GM21515 (cell line): Measurements from ENCODE around the gene CENPX.

ENCODE experiments used
- ATAC-seq: cut with Tn5 transposase; IDR thresholded peaks from one replicate; pipeline ENCODE4 v1.9.1; 2021; ENCODE audit not compliant: unreplicated experiment

The CENPX gene

GRCh38 chr17:81999976-82000802, 22.5 kb downstream of the CENPX start:
- ATAC-seq = no peak

GRCh38 chr17:81999587-81999975, 23.1 kb downstream of the CENPX start:
- no peak for ATAC-seq

DNA sequence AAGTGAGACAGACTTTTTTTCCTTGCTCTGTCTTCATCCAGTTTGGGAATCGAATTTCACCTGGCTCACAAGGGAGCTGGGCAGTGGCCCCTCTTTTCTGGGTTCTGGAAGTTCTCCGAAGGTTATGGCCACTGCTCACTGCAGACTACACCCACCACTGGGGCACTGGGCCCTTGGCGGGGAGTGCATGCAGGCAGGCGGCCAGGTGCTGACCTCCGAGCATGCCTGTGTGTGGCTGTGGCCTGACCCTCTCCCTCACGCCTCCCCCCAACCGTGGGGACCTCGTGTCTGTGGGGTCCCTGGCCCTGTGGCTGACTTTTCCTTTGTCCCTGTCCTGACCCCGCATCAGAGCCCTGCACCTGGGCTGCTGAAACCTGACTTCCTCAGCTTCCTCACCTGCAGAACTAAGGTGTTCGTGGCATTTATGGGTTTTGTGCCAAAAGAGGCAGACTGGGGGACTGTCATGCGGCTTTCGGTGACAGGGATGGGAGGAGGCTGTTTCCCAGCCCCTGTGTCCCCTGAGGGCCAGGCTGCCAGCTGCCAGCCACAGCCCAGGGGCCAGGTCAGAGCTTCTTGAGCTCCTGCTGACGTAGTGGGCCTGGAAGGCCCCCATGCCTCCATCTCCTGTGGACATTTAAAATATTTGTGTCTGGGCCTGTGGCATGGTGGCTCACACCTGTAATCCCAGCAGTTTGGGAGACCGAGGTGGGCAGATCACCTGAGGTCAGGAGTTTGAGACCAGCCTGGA, 23.8 kb downstream of the CENPX start:
- no peak for ATAC-seq

DNA sequence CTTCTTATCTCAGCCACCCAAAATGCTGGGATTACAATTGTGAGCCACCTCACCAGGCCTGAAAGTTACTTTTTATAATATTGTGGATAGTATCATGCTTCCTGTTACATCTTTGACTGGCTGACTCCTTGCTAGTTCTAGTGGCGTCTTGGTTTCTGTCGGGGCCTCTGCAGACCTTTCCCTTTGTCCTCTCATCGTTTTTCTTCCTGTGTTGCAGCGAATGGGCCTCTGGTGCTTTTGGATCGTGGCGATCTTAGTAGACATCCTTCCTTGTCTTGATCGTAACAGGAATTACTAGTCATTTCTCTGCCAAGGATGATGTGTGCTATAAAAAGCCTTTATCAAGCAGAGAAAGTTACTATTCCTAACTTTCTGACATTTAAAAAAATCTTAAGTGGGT, 24.5 kb downstream of the CENPX start:
- no peak for ATAC-seq

DNA sequence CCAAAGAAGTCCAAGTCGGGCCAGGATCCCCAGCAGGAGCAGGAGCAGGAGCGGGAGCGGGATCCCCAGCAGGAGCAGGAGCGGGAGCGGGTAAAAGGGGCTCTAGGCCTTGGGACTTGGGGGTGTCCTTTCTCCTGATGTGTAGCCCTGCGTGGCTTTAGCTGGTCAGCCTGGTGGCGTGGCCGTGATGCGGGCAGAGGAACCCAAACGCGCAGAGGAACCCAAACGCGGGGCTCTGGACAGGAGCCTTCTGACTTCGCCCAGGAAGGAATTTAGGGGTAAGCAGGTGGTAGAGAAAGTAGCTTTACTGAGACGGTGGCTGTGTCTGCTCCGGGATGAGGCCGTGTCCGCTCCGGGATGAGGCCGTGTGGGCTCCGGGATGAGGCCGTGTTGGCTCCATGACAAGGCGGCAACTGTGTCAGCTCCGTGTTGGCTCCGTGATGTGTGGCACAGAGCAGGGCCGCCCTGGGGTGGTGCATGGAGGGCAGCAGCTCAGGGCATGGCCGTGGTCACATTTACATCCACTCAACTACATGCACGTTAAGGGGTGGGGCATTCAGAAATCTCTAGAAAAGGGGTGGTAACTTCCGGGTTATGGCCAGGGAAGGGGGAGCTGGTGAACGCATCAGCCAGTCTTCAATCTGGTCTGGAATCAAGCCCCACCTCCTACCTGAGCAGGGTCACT, 25.8 kb downstream of the CENPX start:
- no peak for ATAC-seq

- ATAC-seq = no peak
These were observed 26.4 kb downstream of the CENPX start for GRCh38 chr17:81996232-81996756.

DNA sequence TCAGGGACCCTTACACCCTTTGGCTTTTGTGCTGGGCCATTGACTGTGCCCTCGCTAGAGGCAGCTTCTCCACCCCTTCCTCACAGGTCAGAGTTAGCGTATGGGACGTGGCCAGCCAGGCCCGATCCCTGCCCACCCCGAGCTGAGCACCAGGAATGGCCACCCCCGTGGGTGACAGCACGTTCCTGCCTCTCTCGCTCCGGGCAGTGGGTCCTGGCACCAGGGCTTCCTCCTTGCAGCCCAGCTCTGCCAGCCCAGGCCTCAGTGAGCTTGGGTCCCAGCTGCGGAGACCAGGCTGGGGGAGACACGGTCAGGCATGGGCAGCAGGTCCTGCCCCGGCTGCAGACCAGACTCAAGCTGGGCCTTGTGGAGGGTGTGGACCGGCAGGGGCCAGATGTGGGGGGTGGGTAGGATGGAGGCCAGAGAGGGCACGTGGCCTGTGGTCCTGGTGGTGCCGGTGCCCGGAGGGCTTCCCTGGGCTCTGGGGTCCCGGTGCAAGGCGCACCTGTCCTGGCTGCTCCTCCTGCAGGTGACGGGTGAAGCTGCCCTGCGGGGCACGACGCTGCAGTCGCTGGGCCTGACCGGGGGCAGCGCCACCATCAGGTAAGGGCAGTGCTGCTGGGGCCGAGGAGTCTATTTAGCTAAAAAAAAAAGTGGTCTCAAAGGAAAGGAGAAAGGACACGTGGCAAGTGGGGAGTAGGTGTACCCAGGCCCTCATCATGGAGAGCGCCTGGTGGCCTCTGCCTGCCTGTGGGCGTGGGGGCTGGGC, 27.0 kb downstream of the CENPX start:
- ATAC-seq = no peak

- no peak for ATAC-seq
These were observed 27.9 kb downstream of the CENPX start for GRCh38 chr17:81994593-81995462.

DNA sequence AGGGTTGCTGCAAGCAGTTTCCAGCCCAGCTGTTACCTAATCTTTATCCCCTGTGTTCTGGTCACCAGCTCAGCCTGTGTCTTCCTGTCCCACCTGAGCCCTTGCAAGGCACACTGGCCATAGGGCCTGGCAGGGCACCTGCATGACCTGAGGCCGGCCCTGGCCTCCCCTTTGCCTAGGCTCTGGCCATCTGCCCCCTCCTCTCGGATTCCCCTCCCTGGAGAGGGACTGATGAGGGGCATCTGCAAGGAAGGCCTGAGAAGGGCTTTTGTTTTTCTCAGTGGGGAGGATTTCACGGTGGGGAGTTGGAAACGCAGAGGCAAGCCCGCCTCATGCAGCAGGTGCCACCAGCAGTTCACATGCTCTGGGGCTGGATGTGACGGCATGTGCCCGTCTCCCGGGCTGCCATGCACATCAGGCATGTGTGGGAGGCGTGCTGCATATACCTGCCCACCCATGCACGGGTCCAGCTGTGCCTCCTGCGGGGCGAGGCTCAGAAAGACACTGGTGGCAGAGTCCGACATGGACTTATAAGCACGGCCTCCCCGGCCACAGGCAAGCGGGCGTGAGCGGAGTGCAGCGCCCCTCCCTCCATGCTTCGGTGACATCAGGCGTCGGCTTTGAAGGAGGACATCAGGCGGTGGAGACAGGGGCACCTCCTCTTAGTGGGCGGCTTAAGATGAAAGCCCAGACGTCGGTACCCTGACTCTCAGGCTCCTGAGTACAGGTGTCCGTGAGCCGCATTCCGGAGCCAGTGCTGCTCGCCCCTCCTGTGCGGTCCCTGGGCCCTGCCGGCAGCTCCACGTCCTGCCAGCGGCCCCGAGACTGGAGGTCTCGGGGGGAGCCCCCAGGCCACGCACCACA, 28.7 kb downstream of the CENPX start:
- no peak for ATAC-seq

DNA sequence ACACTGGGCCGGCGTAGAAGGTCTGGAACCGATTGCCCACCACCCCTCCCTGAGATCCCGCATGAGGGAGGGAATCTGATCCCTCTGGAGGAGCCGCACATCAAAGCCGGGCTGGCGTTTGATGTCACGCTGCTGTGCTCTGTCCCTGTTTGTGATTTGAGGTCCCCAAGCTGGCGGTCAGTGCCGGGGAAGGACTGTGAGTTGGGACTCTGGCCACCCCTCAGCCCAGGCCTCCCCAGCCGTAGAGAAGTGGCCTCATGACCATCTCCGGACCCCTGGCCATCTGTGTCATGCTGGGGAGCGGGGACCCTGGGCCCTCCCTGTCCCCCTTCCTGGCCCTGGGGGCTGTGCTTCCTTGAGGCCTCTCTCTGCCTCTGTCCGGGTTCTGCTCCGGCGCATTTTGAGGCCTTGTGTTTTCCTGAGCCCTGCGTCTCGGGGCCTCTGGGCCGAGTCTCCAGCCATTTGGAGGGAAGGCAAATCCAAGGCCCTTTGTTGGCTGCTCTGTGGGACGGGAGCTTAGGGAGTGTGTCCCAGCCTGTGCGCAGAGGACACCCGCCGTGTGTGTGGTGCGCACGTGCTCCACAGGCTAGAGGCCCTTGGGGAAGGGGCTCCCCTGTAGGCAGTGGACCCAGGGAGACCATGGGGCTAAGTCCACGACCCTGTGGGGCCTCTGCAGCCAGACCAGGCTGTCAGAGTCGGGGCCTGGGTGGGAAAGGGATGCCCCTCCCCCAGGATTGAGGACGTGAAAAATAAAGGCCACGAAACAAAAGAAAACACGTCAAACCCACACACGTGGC, 30.2 kb downstream of the CENPX start:
- ATAC-seq = no peak

GRCh38 chr17:81991684-81992305, 30.9 kb downstream of the CENPX start:
- no peak for ATAC-seq

DNA sequence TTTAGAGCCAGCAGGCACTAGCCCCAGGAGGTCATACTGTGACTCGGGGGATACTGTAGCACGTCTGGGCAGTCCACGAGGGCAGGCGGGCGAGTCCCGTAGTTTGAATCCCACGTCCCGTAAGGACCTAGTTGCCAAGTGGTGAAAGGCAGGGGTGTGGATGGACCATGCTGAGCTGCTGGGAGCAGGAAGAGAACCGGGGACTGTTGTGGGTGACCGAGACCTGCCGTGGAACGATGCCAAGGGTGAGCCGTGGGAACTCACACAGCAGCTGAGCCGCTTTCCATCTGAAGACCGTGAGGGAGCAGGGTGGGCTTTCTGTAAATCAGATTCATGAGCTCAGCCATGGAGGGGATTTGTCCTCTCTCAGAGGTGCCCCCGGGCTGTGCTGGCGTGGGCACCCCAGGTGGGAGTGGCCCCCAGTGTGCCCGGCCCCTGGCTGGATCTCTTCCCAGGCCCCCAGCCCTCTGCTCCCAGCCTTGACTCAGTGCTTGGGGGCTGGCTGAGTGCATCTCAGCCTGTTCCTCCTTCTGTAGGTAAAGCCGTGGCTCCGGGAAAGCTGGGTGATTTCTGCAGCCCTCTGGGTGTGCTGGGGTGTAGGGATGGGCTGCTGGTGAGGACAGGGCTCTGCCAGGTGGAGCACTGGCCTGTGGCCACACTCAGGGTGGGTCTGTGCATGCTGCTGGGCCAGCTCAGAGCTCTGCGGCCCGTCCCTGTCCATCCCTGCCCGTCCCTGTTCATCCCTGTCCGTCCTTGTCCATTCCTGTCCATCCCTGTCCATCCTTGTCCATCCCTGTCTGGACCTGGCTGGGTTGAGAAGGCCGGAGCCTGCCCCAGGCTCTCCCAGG, 31.6 kb downstream of the CENPX start:
- no peak for ATAC-seq

DNA sequence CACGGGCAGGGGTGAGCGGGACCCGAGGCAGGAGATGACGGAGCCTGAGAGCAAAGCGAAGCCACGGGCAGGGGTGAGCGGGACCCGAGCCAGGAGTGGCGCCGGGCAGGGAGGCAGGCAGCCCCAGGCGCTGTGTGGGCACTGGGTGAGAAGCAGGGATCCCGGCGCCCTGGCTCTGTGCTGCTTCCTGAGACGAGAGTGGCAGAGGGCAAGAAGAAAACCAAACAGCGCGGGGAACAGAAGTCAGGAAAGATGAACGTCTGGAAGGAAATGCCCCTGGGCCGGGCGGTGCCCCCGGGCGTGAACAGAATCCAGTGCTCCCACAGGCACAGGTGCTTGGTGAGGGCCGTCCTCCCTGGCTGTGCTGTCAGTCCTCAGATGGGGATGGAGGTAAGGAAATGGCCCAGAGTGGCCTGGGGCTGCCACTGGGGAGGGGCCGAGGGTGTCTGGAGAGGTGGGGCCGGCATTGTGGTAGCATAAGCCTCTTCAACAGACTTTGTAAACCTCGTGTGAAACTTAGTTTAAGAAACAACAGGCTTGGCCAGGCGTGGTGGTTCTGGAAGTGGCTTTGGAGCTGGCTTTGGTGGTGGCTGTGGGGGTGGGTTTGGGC, 35.4 kb downstream of the CENPX start:
- no peak for ATAC-seq

GRCh38 chr17:81986606-81987005, 36.1 kb downstream of the CENPX start:
- no peak for ATAC-seq

DNA sequence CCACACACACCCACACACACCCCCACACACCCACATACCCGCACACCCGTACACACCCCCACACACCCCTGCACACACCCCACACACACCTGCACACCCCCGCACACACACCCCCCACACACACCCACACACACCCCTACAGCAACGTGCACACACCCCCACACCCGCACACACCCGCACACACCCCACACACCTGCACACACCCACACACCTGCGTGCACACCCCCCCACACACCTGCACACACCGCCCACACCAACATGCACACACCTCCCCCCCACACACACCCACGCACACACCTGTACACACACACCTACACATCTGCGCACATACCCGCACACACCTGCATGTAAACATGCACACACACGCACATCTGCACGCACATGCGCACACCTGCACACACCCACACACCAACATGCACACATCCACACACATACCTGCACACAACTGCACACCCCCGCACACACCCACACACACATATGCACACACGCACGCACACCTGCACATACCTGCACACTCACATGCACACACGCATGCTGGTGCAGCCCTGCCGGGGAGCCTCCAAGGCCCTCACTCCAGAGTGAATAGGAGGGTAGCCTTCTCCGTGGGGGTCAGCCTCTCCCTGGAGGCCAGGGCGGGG, 37.8 kb downstream of the CENPX start:
- ATAC-seq = no peak
